ENCODE results near the gene ZNF629. TPM values are rescaled to one million over a fixed set of nuclear protein-coding genes. Genes with fewer than 3 reads are reported as not detected.

The ZNF629 gene
- total and polyA plus RNA-seq, 2 experiments from 2014 or later: 4.1 to 20.3 TPM

GRCh38 chr16:30737794-30738648 is 49.0 kb downstream of the ZNF629 start (continued):
- TF ChIP-seq ZNF114 (CRISPR knock-in tag; IDR thresholded peaks at IDR 0.05) (no peak), ZNF331 (CRISPR knock-in tag; IDR thresholded peaks at IDR 0.05; ENCODE audit: low read depth) (no peak), STAT1 (IDR thresholded peaks at IDR 0.05; ENCODE audit: unreplicated experiment) (no peak), CTCF (conservative IDR thresholded peaks at IDR 0.05; ENCODE audit: low read depth in 2 of 2) (no peak), POLR2AphosphoS5 (IDR thresholded peaks at IDR 0.05; ENCODE audit: low read depth) (no peak), EZH2 (IDR thresholded peaks at IDR 0.05; ENCODE audit: low read depth, unreplicated experiment) (no peak), ETS1 (IDR thresholded peaks at IDR 0.05) (no peak), NANOG (IDR thresholded peaks at IDR 0.05; ENCODE audit: borderline replicate concordance) (no peak)

- Histone ChIP-seq H3K27me3 (ENCODE audit: insufficient read depth) (no peaks in the 10 kb centered on the region), H4K20me1 (replicated peaks; ENCODE audit: insufficient read depth) (peaks cover 14% of the 10 kb centered on the region), H3K9me2 (ENCODE audit: insufficient read depth) (no peaks in the 10 kb centered on the region), H3K36me3 (ENCODE audit: insufficient read depth) (peaks cover 31% of the 10 kb centered on the region), H3K79me2 (replicated peaks; ENCODE audit: insufficient read depth) (no peaks in the 10 kb centered on the region), H3K27ac (ENCODE audit: low read depth) (no peak overlapping the region), H3K4me3 (no peak overlapping the region), H3F3A (replicated peaks; ENCODE audit: low read depth) (no peaks in the 10 kb centered on the region), H3K4me1 (ENCODE audit: insufficient read depth) (peaks cover 3% of the 10 kb centered on the region), H3K4me2 (no peak overlapping the region), H2AFZ (no peak overlapping the region)
- Mint-ChIP-seq H3K4me3 (no peak overlapping the region), H3K27me3 (ENCODE audit: insufficient read depth, low read depth, poor library complexity) (peaks cover 8% of the 10 kb centered on the region), H3K36me3 (ENCODE audit: low read depth) (peaks cover 74% of the 10 kb centered on the region), H3K4me1 (peaks cover 18% of the 10 kb centered on the region), H3K27ac (no peak overlapping the region), H3K9me3 (no peaks in the 10 kb centered on the region)
- no peak for ATAC-seq
- no peak for DNase-seq (ENCODE audit: low spot score)
- TF ChIP-seq ZNF331 (CRISPR knock-in tag; IDR thresholded peaks at IDR 0.05; ENCODE audit: low read depth) (no peak), CTCF (conservative IDR thresholded peaks at IDR 0.05; ENCODE audit: low read depth in 2 of 2) (no peak), CREB1 (CRISPR knock-in tag; IDR thresholded peaks at IDR 0.05; ENCODE audit: low read depth) (no peak), EZH2 (IDR thresholded peaks at IDR 0.05; ENCODE audit: low read depth, unreplicated experiment) (no peak), JUNB (IDR thresholded peaks at IDR 0.05; ENCODE audit: unreplicated experiment) (no peak), STAT1 (IDR thresholded peaks at IDR 0.05; ENCODE audit: unreplicated experiment) (no peak), EZH2phosphoT487 (IDR thresholded peaks at IDR 0.05; ENCODE audit: unreplicated experiment) (no peak), POLR2AphosphoS5 (IDR thresholded peaks at IDR 0.05; ENCODE audit: low read depth) (no peak), ETS1 (IDR thresholded peaks at IDR 0.05) (no peak), ZNF114 (CRISPR knock-in tag; IDR thresholded peaks at IDR 0.05) (no peak)
Observed at GRCh38 chr16:30736995-30737793, 49.8 kb downstream of the ZNF629 start.
